HepG2 (cell line): ENCODE data around the gene TFRC. TPM values are rescaled to one million over a fixed set of nuclear protein-coding genes. Genes with fewer than 3 reads are reported as not detected.

ENCODE experiments used
- CTCF ChIP-seq: sonication (generic); formaldehyde crosslinking; IDR thresholded peaks from 2 replicates; pipeline ENCODE4 v1.5.0; 2020; ENCODE audit warnings: mild to moderate bottlenecking, missing genetic modification reagents, moderate library complexity
- EZH2 ChIP-seq: conservative IDR thresholded peaks from 2 replicates; pipeline ENCODE4 v1.6.1; 2012; ENCODE audit warnings: mild to moderate bottlenecking, low read depth, low read length, moderate library complexity
- FOXP4 ChIP-seq: sonication (generic); formaldehyde crosslinking; IDR thresholded peaks from 2 replicates; pipeline ENCODE4 v1.4.0; 2020; ENCODE audit warnings: missing genetic modification reagents
- GABPA ChIP-seq, 2 experiments: IDR thresholded peaks; 2 replicates each; pipeline ENCODE4 v1.6.1; 2011 to 2016; ENCODE audit warnings: low read depth in 2 of 2, low read length in 1 of 2, missing biosample characterization in 1 of 2, missing genetic modification characterization in 1 of 2
- HINFP ChIP-seq: sonication (generic); formaldehyde crosslinking; IDR thresholded peaks from 2 replicates; pipeline ENCODE4 v1.4.0; 2020; ENCODE audit warnings: low read depth, mild to moderate bottlenecking, missing genetic modification reagents
- HOXA5 ChIP-seq: sonication (generic); formaldehyde crosslinking; IDR thresholded peaks from 2 replicates; pipeline ENCODE4 v1.4.0; 2020; ENCODE audit warnings: missing genetic modification reagents
- JDP2 ChIP-seq: sonication (generic); formaldehyde crosslinking; IDR thresholded peaks from 2 replicates; pipeline ENCODE4 v1.8.1; 2022; ENCODE audit warnings: missing genetic modification reagents, borderline replicate concordance
- NBN ChIP-seq: fragments of 450-650 bp; conservative IDR thresholded peaks from 2 replicates; pipeline ENCODE4 v1.6.1; 2017
- NFE2 ChIP-seq: sonication (generic); formaldehyde crosslinking; IDR thresholded peaks from 2 replicates; pipeline ENCODE4 v1.4.0; 2020; ENCODE audit warnings: missing genetic modification reagents
- SIN3A ChIP-seq: IDR thresholded peaks from 2 replicates; pipeline ENCODE4 v1.6.1; 2011; ENCODE audit warnings: low read depth, mild to moderate bottlenecking, control low read depth, low read length, borderline replicate concordance
- STAG1 ChIP-seq: sonication (generic); formaldehyde crosslinking; IDR thresholded peaks from 2 replicates; pipeline ENCODE4 v1.4.0; 2020; ENCODE audit warnings: missing genetic modification reagents
- TRIM22 ChIP-seq: fragments of 450-650 bp; IDR thresholded peaks from 2 replicates; pipeline ENCODE4 v1.6.1; 2017
- XRCC5 ChIP-seq: fragments of 200-400 bp; formaldehyde crosslinking; optimal IDR thresholded peaks from 2 replicates; pipeline ENCODE3; 2017; ENCODE audit warnings: mild to moderate bottlenecking, low read length
- ZBTB33 ChIP-seq: sonication (generic); formaldehyde crosslinking; IDR thresholded peaks from 2 replicates; pipeline ENCODE4 v1.4.0; 2020; ENCODE audit warnings: missing genetic modification reagents
- ZNF160 ChIP-seq: sonication (generic); formaldehyde crosslinking; IDR thresholded peaks from 2 replicates; pipeline ENCODE4 v1.8.0; 2022; ENCODE audit warnings: mild to moderate bottlenecking, inconsistent platforms, missing genetic modification reagents
- ZNF350 ChIP-seq: sonication (generic); formaldehyde crosslinking; IDR thresholded peaks from 2 replicates; pipeline ENCODE4 v1.4.0; 2020; ENCODE audit warnings: mild to moderate bottlenecking, low read depth, missing genetic modification reagents, borderline replicate concordance
- ZNF441 ChIP-seq: sonication (generic); formaldehyde crosslinking; IDR thresholded peaks from 2 replicates; pipeline ENCODE4 v1.7.0; 2021; ENCODE audit warnings: missing genetic modification reagents, borderline replicate concordance
- ZNF800 ChIP-seq: sonication (generic); formaldehyde crosslinking; IDR thresholded peaks from 2 replicates; pipeline ENCODE4 v1.4.0; 2020; ENCODE audit warnings: missing genetic modification reagents
- polyA plus RNA-seq, 8 experiments: library from polyadenylated mRNA; depleted of rRNA in 3 of 8; stranded (reverse) in 7 of 8; unstranded in 1 of 8; fragments of >200 nt; fragmentation: Illumina TruSeq in 4 of 8; extraction: Trizol in 4 of 8; gene quantifications; 2 replicates each; pipeline versions ENCODE4 v1.2.1 to v1.2.3, GENCODE V29; 2011 to 2016; ENCODE audit warnings: low read depth in 4 of 8, missing spikeins in 1 of 8, mixed read lengths in 1 of 8; ENCODE audit not compliant: insufficient read depth in 1 of 8
- total RNA-seq, 5 experiments: library from RNA; depleted of rRNA; stranded (reverse); fragments of >200 nt; fragmentation: Illumina TruSeq; extraction: Trizol; gene quantifications; 2 replicates each; pipeline ENCODE4 v1.2.3, GENCODE V29; 2016; ENCODE audit warnings: low read depth in 1 of 5

TFRC gene
- total and polyA plus RNA-seq, 2 of the 13 experiments (the other 11 are each of a cell fraction or from before 2014, with no cell fraction given) = 188 to 274 TPM

- TF ChIP-seq EZH2 (no peak), HINFP (CRISPR knock-in tag) (no peak), ZNF350 (CRISPR knock-in tag) (no peak), SIN3A (no peak), FOXP4 (CRISPR knock-in tag) (no peak), HOXA5 (no peak), XRCC5 (no peak), TRIM22 (no peak), ZNF441 (no peak), ZNF800 (peak; percentile 25; the same call in 1 of the 2 replicates), GABPA (IDR thresholded peaks at IDR 0.05; ENCODE audit: low read depth, low read length) (no peak), GABPA (CRISPR knock-in tag; IDR thresholded peaks at IDR 0.05; ENCODE audit: low read depth) (no peak), NFE2 (no peak), ZNF160 (CRISPR knock-in tag) (no peak), CTCF (peak; percentile 78), NBN (no peak), JDP2 (CRISPR knock-in tag) (no peak), ZBTB33 (CRISPR knock-in tag) (peak; percentile 62), STAG1 (CRISPR knock-in tag) (peak; percentile 82)
These were observed 8.6 kb downstream of the TFRC start (continued) for GRCh38 chr3:196073255-196073753.
